ENCODE measurements around the gene RAD21L1.

DNA sequence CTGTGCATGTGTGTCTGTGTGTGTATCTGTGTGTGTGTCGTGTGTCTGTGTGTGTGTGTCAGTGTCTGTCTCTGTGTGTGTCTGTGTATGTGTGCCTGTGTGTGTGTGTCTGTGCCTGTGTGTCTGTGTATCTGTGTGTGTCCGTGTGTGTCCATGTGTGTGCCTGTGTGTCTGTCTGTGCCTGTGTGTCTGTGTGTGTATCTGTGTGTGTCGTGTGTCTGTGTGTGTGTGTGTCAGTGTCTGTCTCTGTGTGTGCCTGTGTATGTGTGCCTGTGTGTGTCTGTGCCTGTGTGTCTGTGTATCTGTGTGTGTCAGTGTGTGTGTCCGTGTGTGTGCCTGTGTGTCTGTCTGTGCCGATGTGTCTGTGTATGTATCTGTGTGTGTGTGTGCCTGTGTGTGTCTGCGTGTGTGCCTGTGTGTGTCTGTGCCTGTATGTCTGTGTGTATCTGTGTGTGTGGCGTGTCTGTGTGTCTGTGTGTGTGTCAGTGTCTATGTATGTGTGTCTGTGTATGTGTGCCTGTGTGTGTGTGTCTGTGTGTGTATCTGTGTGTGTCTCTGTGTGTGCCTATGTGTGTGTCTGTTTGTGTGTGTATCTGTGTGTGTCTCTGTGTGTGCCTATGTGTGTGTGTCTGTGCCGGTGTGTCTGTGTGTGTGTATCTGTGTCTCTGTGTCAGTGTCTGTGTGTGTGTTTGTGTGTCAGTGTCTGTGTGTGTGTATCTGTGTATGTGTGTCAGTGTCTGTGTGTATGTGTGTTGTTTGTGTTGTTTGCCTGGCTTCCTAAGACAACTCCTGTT lies 51.9 kb downstream of the RAD21L1 start:
- no peak for TF ChIP-seq CTCF (IDR thresholded peaks at IDR 0.05; ENCODE audit: poor library complexity)
- no peak for TF ChIP-seq EZH2 (IDR thresholded peaks at IDR 0.05; ENCODE audit: borderline replicate concordance)
